HUES48 (cell line): ENCODE data around the gene DGKI.

ENCODE experiments used
- H3K27ac ChIP-seq: one replicate; pipeline ENCODE4 v1.7.0; 2013; ENCODE audit warnings: low read depth, low read length, inconsistent platforms
- H3K27me3 ChIP-seq: 2 replicates; pipeline ENCODE4 v1.6.1; 2013; ENCODE audit warnings: mild to moderate bottlenecking, low read length; ENCODE audit not compliant: control insufficient read depth, insufficient read depth
- H3K36me3 ChIP-seq: 2 replicates; pipeline ENCODE4 v1.6.1; 2013; ENCODE audit warnings: low read length; ENCODE audit not compliant: control insufficient read depth, insufficient read depth
- H3K4me1 ChIP-seq: 2 replicates; pipeline ENCODE4 v1.6.1; 2013; ENCODE audit warnings: mild to moderate bottlenecking, low read length; ENCODE audit not compliant: control insufficient read depth, insufficient read depth
- H3K4me3 ChIP-seq: 2 replicates; pipeline ENCODE4 v1.5.1; 2013; ENCODE audit warnings: mild to moderate bottlenecking, low read depth, low read length
- H3K9ac ChIP-seq: 2 replicates; pipeline ENCODE4 v1.6.1; 2013; ENCODE audit warnings: mild to moderate bottlenecking, low read depth, low read length, moderate library complexity
- H3K9me3 ChIP-seq: 2 replicates; pipeline ENCODE4 v1.6.1; 2013; ENCODE audit warnings: low read length; ENCODE audit not compliant: control insufficient read depth, insufficient read depth

Gene DGKI

DNA sequence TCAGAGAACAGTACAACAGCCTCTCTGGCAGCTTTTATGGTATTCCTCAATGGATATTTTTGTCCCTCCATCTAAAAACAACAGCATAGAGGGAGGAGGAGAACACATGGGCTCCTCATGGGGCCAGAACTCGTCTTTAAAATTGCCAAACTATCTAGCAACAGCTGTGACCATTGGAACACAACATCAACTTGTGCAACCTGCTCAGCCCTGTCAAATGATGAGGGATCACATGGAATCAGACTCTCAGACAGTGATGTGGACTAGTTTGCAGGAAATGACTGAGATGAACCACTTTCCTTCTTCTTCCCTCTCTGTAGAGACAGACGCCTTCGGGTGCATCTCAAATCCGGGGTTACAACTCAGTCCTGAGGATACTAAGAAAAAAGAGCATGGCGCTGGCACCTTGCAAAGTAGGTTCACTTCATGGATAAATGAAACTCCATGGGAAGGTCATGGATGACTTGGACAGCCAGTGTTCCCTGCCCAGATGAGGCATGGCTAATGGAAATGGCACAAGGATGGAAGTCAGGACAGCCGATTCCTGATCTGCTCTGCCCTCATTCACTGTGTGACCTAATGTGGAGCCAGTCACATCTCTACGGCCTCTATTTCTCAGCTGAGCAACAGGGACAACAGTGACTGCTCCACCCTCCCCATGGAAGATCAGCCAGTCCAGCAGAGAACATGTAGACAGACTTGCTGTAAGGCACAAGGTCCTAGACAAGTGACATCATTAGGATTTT, 24.6 kb upstream of the DGKI start:
- Histone ChIP-seq H3K4me1 (peaks cover 13% of the 10 kb centered on the region), H3K36me3 (peaks cover 37% of the 10 kb centered on the region), H3K4me3 (no peak overlapping the region), H3K9me3 (no peaks in the 10 kb centered on the region), H3K9ac (no peak overlapping the region), H3K27ac (no peak overlapping the region), H3K27me3 (no peaks in the 10 kb centered on the region)

DNA sequence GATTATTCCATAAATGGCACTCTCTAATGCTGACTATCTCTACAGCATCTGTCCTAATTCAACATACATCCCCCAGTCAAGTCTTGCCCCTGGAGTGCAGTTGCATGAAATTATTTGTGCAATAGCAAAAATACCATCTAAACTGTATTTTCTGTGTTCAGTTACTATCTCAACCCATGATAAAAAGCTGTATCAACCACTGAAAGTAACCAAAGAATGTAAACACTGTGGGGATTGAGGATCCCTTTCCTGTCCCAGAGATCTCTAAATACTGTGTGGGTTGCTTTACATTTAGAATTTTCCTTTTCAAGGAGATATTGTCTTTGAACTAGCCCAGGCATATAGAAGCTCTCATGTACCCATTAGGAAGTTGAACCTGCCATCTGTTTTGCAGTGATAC, 23.9 kb upstream of the DGKI start:
- no peak overlapping the region for H3K27ac ChIP-seq
- H3K9ac ChIP-seq, result no peak overlapping the region
- H3K36me3 ChIP-seq, result peaks cover 35% of the 10 kb centered on the region
- H3K4me3 ChIP-seq, result no peak overlapping the region
- peaks cover 13% of the 10 kb centered on the region for H3K4me1 ChIP-seq
- H3K27me3 ChIP-seq, result no peaks in the 10 kb centered on the region
- H3K9me3 ChIP-seq, result no peaks in the 10 kb centered on the region

GRCh38 chr7:137870078-137870477, 23.3 kb upstream of the DGKI start:
- H3K4me3 ChIP-seq, result no peak overlapping the region

DNA sequence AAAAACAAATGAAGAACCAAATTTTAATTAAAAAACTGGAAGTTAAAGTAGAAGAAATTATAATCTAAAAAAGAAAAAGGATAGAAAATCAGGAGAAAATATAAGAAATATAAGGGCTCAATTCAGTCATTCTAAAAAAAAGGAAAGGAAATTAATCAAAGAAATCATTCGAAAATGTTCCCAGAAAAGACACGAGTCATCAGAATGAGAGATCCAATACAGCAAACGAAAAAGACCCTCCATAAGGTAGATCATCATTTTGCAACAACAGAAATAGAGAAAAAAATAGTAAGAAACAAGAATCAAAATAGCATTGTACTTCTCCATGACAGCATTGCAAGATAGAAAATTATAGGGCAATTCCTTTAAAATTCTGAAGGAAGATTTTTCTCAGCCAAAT, 22.5 kb upstream of the DGKI start:
- peaks cover 4% of the 10 kb centered on the region for H3K4me1 ChIP-seq
- H3K27ac ChIP-seq, result no peak overlapping the region
- peaks cover 37% of the 10 kb centered on the region for H3K36me3 ChIP-seq
- H3K9me3 ChIP-seq, result no peaks in the 10 kb centered on the region
- no peak overlapping the region for H3K4me3 ChIP-seq
- H3K9ac ChIP-seq, result no peak overlapping the region
- H3K27me3 ChIP-seq, result no peaks in the 10 kb centered on the region

More at GRCh38 chr7:137870078-137870477, 23.3 kb upstream of the DGKI start:
- Histone ChIP-seq H3K4me1 (peaks cover 7% of the 10 kb centered on the region), H3K9ac (no peak overlapping the region), H3K27me3 (no peaks in the 10 kb centered on the region), H3K36me3 (peaks cover 34% of the 10 kb centered on the region), H3K9me3 (no peaks in the 10 kb centered on the region), H3K27ac (no peak overlapping the region)

DNA sequence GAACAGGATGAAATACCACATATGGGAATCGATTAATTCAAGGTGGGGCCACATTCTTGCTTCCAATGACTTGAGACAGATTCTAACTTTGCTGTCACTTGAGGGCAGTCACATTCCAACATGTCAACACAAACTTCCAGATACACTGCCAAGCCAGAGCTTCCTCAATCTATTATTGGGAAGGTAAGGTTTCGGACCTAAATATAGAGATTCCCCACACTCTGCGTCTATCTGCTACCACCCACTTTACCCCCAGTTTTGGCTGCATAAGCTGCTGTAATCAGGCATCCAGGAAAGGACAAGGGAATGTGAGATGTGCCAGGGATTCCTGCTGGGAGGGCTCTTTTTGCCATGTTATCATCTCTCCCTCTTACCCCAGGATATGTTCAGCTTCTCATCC, 20.5 kb upstream of the DGKI start:
- no peak overlapping the region for H3K27ac ChIP-seq
- H3K27me3 ChIP-seq, result no peaks in the 10 kb centered on the region
- no peaks in the 10 kb centered on the region for H3K4me1 ChIP-seq
- no peaks in the 10 kb centered on the region for H3K9me3 ChIP-seq
- H3K9ac ChIP-seq, result no peak overlapping the region
- no peak overlapping the region for H3K4me3 ChIP-seq
- H3K36me3 ChIP-seq, result peaks cover 21% of the 10 kb centered on the region

DNA sequence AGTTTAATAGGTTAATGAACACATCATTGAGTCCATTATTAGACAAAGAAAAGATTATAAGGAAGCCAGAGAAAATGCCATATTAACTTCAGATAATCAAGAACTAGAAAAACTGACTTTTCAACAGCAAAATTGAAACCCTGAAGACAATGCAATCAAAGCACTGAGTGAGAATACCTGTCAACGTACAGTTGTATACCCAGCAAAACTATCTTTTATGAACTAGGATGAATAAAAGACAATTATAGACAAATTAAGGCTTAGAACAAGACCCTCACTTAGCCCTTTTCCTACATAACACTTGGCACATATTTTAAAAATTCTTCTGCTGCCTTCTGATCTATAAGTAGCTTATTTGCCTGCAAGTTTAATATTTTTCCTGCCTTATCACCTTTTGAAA, 19.0 kb upstream of the DGKI start:
- H3K9me3 ChIP-seq, result no peaks in the 10 kb centered on the region
- H3K27me3 ChIP-seq, result no peaks in the 10 kb centered on the region
- H3K4me3 ChIP-seq, result no peak overlapping the region
- no peak overlapping the region for H3K27ac ChIP-seq
- H3K4me1 ChIP-seq, result no peaks in the 10 kb centered on the region
- H3K36me3 ChIP-seq, result peaks cover 21% of the 10 kb centered on the region
- no peak overlapping the region for H3K9ac ChIP-seq

GRCh38 chr7:137862964-137863363, 16.2 kb upstream of the DGKI start:
- Histone ChIP-seq H3K9ac (no peak overlapping the region), H3K27ac (no peak overlapping the region), H3K4me3 (no peak overlapping the region), H3K9me3 (no peaks in the 10 kb centered on the region), H3K4me1 (no peaks in the 10 kb centered on the region), H3K36me3 (peaks cover 21% of the 10 kb centered on the region), H3K27me3 (no peaks in the 10 kb centered on the region)

- Histone ChIP-seq H3K9ac (no peak overlapping the region), H3K27ac (no peak overlapping the region), H3K9me3 (no peaks in the 10 kb centered on the region), H3K36me3 (peaks cover 21% of the 10 kb centered on the region), H3K4me1 (no peaks in the 10 kb centered on the region), H3K27me3 (no peaks in the 10 kb centered on the region), H3K4me3 (no peak overlapping the region)
Measured at GRCh38 chr7:137862358-137862757, 15.6 kb upstream of the DGKI start.

DNA sequence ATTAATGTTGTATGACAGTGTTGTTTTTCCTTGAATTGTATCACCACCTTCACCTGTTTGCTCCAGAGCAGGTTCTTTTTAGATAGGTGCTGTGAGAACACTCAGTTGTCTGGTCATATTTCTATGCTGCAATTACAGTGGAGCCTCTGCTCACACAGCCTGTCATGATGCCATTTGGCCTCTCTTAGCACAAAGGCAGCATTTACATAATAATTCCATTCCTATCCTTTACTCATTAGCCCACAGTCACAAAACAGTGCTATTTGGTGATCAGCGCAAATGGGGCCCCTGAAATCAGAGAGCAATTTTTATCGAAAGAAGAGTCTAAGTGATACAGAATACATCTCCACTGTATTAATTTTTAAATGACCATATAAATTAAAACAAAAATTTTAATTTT, 13.8 kb upstream of the DGKI start:
- Histone ChIP-seq H3K27me3 (no peaks in the 10 kb centered on the region), H3K9me3 (no peaks in the 10 kb centered on the region), H3K9ac (no peak overlapping the region), H3K4me3 (no peak overlapping the region), H3K27ac (no peak overlapping the region), H3K4me1 (no peaks in the 10 kb centered on the region), H3K36me3 (peaks cover 13% of the 10 kb centered on the region; the same call in 1 of the 2 replicates)

DNA sequence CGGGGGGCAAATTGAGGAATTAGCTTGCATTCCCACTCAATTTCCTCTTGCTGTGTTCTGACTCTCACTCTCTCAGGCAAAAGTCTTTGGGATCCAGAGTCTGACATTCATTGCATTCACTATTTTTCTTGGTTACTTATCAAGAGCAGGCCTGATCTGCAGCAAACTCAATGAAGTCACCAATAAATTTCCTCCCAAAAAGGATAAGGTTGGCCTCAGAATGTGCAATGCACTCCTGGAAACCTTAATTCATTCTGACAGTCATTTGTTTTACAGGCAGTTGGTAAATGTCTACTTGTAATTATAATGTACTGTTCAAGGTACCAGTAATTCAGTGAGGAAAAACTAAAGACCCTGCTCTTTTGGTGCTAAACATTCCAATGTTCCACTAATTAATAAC, 6.3 kb upstream of the DGKI start:
- H3K4me1 ChIP-seq, result no peaks in the 10 kb centered on the region
- H3K27me3 ChIP-seq, result peaks cover 16% of the 10 kb centered on the region
- no peak overlapping the region for H3K4me3 ChIP-seq
- no peaks in the 10 kb centered on the region for H3K36me3 ChIP-seq
- no peaks in the 10 kb centered on the region for H3K9me3 ChIP-seq
- no peak overlapping the region for H3K27ac ChIP-seq
- H3K9ac ChIP-seq, result no peak overlapping the region

DNA sequence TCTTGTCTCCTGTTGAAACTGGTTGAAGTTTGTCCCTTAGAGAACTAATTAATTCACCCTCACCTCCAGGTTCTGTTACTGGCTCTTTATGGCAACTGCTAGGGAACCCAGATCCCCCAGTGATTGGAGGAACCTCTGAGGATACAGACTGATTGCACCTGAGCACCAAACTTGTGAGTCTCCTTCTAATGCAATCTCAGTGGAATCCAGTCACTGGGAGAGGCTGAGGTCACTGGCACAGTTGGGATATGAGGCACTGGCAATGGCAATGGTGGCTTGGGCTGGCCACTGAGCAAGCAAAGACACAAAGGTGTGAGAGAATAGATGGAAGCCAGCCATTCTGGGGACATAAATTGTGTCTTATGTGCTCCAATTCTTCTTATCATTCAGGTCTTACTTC, 5.3 kb upstream of the DGKI start:
- no peak overlapping the region for H3K4me3 ChIP-seq
- peaks cover 26% of the 10 kb centered on the region for H3K27me3 ChIP-seq
- no peak overlapping the region for H3K9ac ChIP-seq
- H3K36me3 ChIP-seq, result no peaks in the 10 kb centered on the region
- H3K4me1 ChIP-seq, result no peaks in the 10 kb centered on the region
- no peaks in the 10 kb centered on the region for H3K9me3 ChIP-seq
- H3K27ac ChIP-seq, result no peak overlapping the region
